Lung (tissue), 12 donors: ENCODE data around the gene TAS2R14. TPM values are rescaled to one million over a fixed set of nuclear protein-coding genes. Genes with fewer than 3 reads are reported as not detected.

Experiments used
- ATAC-seq: fragments of 200-7000 bp; cut with Tn5 transposase; one replicate; pipeline ENCODE4 v1.9.1; 2020; ENCODE audit warnings: moderate number of reproducible peaks; ENCODE audit not compliant: insufficient read depth, low FRiP score
- DNase-seq, 3 donors: peaks; one replicate each; pipeline ENCODE4 v3.0.0-alpha.2; 2013 to 2017
- H3K27ac ChIP-seq, 2 donors: one replicate each; pipeline ENCODE4 v1.5.1; 2013; ENCODE audit warnings: mild to moderate bottlenecking in 2 of 2, moderate library complexity in 2 of 2, control low read depth in 1 of 2, inconsistent platforms in 1 of 2, low read depth in 1 of 2, low read length in 1 of 2
- H3K27me3 ChIP-seq, 3 donors: one replicate each; pipeline ENCODE4 v1.5.1; 2013; ENCODE audit warnings: low read length in 2 of 3; ENCODE audit not compliant: control insufficient read depth in 3 of 3, insufficient read depth in 3 of 3
- H3K36me3 ChIP-seq, 4 donors: one replicate each; pipeline ENCODE4 v1.5.1; 2013; ENCODE audit warnings: low read length in 4 of 4, mild to moderate bottlenecking in 1 of 4, moderate library complexity in 1 of 4; ENCODE audit not compliant: control insufficient read depth in 4 of 4, insufficient read depth in 4 of 4
- H3K4me1 ChIP-seq, 5 donors: one replicate each; pipeline ENCODE4 v1.5.1; 2013; ENCODE audit warnings: low read length in 5 of 5, mild to moderate bottlenecking in 2 of 5, moderate library complexity in 1 of 5; ENCODE audit not compliant: control insufficient read depth in 5 of 5, insufficient read depth in 5 of 5
- H3K4me3 ChIP-seq: one replicate; pipeline ENCODE4 v1.5.1; 2013; ENCODE audit warnings: mild to moderate bottlenecking, control low read depth, moderate library complexity
- H3K9ac ChIP-seq, 2 donors: one replicate each; pipeline ENCODE4 v1.5.1; 2013; ENCODE audit warnings: low read length in 2 of 2, control low read depth in 1 of 2; ENCODE audit not compliant: insufficient read depth in 1 of 2
- H3K9me3 ChIP-seq, 4 donors: one replicate each; pipeline ENCODE4 v1.5.1; 2013; ENCODE audit warnings: low read length in 3 of 4, mild to moderate bottlenecking in 1 of 4, moderate library complexity in 1 of 4; ENCODE audit not compliant: control insufficient read depth in 4 of 4, insufficient read depth in 3 of 4
- CTCF ChIP-seq: IDR thresholded peaks from 2 replicates; pipeline ENCODE4 v1.5.1; 2012; ENCODE audit warnings: mild to moderate bottlenecking; ENCODE audit errors: control extremely low read depth, extremely low read depth
- WGBS, 2 donors: extraction: QIAGEN DNeasy Blood & Tissue Kit; methylation state at CpG; one replicate each; pipeline ENCODE4 v1.1.7; 2013; 5-methylcytosine and 5-hydroxymethylcytosine counted together
- polyA plus RNA-seq, 2 donors: library from polyadenylated mRNA; stranded (reverse); fragments of 200-250 nt; gene quantifications; one replicate each; pipeline ENCODE4 v1.2.1, GENCODE V29; 2013
- total RNA-seq, 2 donors: library from RNA; depleted of rRNA in 1 of 2; stranded (reverse); fragments of >200 nt in 1 of 2; gene quantifications; one replicate each; pipeline ENCODE4 v1.2.1, GENCODE V29; 2014 to 2021
- donor health status: control.
- donor health status: control.
- donor health status: Bipolar disorder and iron deficiency.
- donor health status: healthy.
- donor health status: DM: yes; HTN: yes; CAD: no.

TAS2R14 gene
- total and polyA plus RNA-seq, 4 donors: 0.48 to 13.5 (median 2.0) TPM

GRCh38 chr12:10904686-10905085 lies 34.4 kb downstream of the TAS2R14 start:
- H3K27me3 ChIP-seq: no peaks in the 10 kb centered on the region
- no peaks in the 10 kb centered on the region for H3K36me3 ChIP-seq
- TF ChIP-seq CTCF: no peak
- ATAC-seq (no peak), DNase-seq (no peak)
- no peak overlapping the region for H3K9ac ChIP-seq
- H3K27ac ChIP-seq: no peak overlapping the region
- WGBS, 2 donors: 95 to 96% methylated on average over 4 of the region's 4 CpGs
- H3K4me3 ChIP-seq: no peak overlapping the region
- no peaks in the 10 kb centered on the region for H3K4me1 ChIP-seq
- H3K9me3 ChIP-seq: peaks cover 0 to 22% (median 11%) of the 10 kb centered on the region in 4 donors

- H3K4me1 ChIP-seq: peaks cover 0 to 1% (median 0%) of the 10 kb centered on the region in 5 donors
- no peak overlapping the region for H3K9ac ChIP-seq
- WGBS, 2 donors: 96 to 100% methylated on average over 1 of the region's 1 CpG
- no peak overlapping the region for H3K4me3 ChIP-seq
- H3K36me3 ChIP-seq: no peaks in the 10 kb centered on the region
- H3K27ac ChIP-seq: no peak overlapping the region
- ATAC-seq: no peak
- no peaks in the 10 kb centered on the region for H3K27me3 ChIP-seq
- DNase-seq: no peak
- H3K9me3 ChIP-seq: peaks cover 0 to 22% (median 11%) of the 10 kb centered on the region in 4 donors
- TF ChIP-seq CTCF: no peak
These were observed 37.6 kb downstream of the TAS2R14 start for GRCh38 chr12:10901427-10901826.

- H3K36me3 ChIP-seq: no peaks in the 10 kb centered on the region
- peaks cover 0 to 22% (median 11%) of the 10 kb centered on the region in 4 donors for H3K9me3 ChIP-seq
- H3K4me3 ChIP-seq: no peak overlapping the region
- WGBS, 2 donors: 99 to 100% methylated on average over 1 of the region's 1 CpG
- H3K4me1 ChIP-seq: peaks cover 0 to 1% (median 0%) of the 10 kb centered on the region in 5 donors
- no peak overlapping the region for H3K9ac ChIP-seq
- no peak for DNase-seq
- TF ChIP-seq CTCF: no peak
- no peak overlapping the region for H3K27ac ChIP-seq
- H3K27me3 ChIP-seq: no peaks in the 10 kb centered on the region
- ATAC-seq: no peak
These were observed 38.1 kb downstream of the TAS2R14 start for GRCh38 chr12:10900972-10901371.

GRCh38 chr12:10900530-10900929 lies 38.5 kb downstream of the TAS2R14 start:
- peaks cover 0 to 22% (median 11%) of the 10 kb centered on the region in 4 donors for H3K9me3 ChIP-seq
- H3K9ac ChIP-seq: no peak overlapping the region
- WGBS, 2 donors: 95 to 100% methylated on average over 1 of the region's 1 CpG
- no peaks in the 10 kb centered on the region for H3K36me3 ChIP-seq
- H3K4me1 ChIP-seq: peaks cover 0 to 1% (median 0%) of the 10 kb centered on the region in 5 donors
- H3K27ac ChIP-seq: no peak overlapping the region
- no peak for DNase-seq
- no peak for TF ChIP-seq CTCF
- ATAC-seq: no peak
- H3K4me3 ChIP-seq: no peak overlapping the region
- H3K27me3 ChIP-seq: no peaks in the 10 kb centered on the region
